ENCODE data around the gene ASAP3.
A peak's percentile ranks its signal among the peaks of the same experiment; 100 is the strongest.

The ASAP3 gene

DNA sequence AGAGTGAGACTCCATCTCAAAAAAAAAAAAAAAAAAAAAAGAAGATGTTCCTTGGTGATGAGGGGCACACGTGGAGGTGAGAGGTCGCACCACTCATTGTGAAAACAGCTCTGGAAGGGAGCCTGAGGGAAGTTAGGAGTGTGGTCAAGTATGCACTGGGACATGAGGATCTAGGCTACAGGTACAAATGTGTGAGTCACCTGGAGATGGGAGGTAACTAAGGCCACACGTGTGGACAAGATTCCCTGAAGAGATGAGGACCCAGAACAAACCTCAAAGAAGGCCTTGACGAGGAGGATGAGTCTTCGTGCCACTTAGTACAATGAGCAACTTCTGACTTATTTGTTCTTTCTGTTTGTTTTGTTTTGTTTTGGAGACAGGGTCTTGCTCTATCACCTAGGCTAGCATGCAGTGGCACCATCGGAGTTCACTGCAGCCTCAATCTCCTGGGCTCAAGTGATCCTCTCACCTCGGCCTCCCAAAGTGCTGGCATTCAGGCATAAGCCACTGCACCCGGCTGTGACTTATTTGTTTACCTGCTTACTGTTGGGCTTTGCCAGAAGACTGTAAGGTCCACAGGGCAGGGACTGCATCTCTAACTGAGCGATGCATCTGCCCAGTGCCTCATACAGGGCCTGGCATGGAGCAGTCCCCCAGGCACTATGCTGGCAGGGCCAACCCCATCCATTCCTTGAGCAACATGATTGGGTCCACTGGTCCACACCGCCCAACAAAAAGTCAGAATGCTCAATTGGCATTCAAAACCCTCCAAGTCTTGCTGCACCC is 6.4 kb downstream of the ASAP3 start:
- DNase-seq (ENCODE audit: low read depth), result no peak

DNA sequence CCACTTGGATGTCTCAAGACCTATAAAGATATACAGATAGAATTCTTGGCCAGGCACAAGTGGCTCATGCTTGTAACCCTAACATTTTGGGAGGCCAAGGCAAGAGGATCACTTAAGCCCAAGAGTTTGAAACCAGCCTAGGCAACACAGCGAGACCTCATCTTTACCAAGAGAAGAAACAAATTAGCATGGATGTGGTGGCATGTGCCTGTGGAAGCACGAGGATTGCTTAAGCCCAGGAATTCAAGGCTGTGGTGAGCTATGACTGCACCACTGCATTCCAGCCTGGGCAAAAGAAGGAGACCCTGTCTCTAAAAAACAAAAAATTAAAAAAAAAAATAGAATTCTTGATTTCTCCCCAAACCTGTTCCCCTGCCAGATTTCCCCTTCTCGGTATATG is 8.3 kb downstream of the ASAP3 start:
- DNase-seq (ENCODE audit: low read depth), result no peak

DNA sequence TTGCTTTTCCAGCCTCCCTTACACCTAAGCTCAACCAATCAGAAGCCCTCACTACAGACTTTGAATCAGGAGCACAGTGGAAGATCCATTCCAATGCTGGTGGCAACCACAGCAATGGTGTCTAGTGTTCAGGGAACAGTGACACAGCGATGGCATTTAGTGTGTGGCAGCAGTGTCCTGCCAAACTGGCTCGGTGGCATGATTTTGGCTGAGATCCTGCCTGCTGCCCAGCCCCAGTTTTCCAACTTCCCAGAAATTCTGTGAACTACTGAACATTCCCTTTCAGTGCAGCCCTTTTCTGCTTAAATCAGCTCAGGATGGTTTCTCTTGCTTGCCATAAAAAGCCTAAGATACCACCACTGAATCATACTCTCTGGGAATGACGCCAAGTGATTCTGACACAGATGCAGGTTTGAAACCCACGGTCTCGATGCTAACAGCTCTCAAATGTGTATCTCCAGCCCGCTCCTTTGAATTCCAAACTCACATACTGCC is 8.8 kb downstream of the ASAP3 start:
- peak; percentile 96 for DNase-seq (ENCODE audit: low read depth)

DNA sequence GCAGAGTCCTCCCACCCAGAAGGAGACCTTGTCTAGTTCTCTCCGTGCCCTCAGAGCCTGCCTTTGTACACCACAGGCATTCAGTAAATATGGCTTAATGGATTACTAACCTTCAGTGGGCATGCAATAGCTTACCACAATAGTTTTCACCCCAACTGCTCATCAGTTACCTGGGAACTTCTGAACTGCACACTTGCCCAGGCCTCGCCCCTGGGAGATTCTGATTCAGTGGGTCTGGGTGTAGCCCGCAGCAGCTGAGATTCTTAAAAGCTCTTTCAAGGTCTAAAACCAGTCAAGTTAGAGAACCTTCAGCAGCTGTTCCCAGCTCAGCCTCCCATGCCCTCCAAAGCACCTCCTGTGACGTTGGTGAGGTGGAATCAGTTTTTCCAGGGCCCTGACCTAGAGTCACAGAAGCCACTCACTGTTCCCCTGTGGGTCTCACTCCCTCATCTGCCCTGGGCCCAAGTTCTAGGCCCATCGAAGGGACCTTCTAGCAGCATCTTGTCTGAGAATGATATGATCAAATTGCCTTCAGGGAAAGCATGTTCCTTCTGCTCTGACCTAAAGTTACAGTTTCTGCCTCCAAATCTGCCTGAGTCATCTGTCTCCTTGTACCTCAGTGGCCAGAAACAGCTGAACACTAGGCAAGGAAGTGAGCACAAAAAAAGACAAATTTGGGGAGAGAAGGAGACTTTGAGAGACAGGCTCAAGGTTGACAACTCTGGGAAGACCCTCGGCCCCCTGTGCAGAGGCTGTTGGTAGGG is 10.8 kb downstream of the ASAP3 start:
- peak; percentile 58 for DNase-seq (ENCODE audit: low read depth)

DNA sequence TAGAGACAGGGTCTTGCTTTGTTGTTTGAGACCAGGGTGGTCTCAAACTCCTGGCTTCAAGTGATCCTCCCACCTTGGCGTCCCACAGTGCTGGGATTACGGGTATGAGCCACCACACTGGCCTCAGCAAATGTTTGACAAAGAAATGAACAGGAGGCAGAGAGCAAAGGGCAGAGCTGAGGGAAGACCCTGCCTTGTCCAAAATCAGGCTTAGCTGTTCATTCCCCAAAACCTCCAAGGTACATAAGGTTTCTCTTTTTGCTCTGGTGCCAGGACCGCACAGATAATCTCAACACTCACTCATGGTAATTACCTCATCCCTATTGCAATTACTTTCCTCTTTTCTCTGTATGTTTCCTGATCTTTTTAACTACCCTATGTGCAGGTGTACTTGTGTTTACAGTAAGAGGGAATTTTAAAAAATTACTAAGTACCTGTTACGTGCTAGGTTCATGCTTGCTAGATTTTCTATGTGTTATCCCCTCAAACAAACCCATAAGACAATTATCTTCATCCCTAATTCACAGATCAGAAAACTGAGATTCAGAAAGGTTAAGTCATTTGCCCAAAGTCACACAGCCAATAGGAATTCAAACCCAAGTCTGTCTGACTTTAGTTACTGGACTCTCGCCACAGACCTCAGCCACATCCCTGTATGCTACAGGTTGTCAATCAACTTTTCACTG is 11.5 kb downstream of the ASAP3 start:
- no peak for DNase-seq (ENCODE audit: low read depth)

DNA sequence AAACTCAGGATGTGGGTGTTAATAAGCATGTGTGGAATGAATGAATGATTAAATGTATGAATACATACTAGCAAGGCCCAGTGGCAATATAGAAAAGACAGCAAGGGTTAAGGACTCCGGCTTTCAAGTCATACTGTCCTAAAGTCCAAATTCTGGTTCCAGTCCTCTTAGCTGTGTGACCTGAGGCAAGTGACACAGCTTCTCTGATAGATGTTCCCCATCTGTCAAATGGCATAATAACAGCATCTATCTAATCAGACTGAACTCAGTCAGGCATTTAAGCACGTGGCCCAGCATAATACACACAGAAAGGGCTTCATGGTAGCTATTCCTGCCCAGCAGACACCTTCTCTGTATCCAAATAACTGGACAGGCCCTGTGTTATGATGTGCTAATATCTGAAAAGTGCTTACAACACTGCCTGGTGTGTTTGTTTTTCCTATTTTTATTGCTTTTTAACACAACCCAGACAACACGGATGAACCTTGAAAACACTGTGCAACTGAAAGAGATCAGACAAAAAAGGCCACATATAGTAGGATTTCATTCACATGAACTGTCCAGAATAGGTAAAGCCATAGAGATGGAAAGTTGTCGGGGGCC is 12.4 kb downstream of the ASAP3 start:
- DNase-seq (ENCODE audit: low read depth), result no peak

DNA sequence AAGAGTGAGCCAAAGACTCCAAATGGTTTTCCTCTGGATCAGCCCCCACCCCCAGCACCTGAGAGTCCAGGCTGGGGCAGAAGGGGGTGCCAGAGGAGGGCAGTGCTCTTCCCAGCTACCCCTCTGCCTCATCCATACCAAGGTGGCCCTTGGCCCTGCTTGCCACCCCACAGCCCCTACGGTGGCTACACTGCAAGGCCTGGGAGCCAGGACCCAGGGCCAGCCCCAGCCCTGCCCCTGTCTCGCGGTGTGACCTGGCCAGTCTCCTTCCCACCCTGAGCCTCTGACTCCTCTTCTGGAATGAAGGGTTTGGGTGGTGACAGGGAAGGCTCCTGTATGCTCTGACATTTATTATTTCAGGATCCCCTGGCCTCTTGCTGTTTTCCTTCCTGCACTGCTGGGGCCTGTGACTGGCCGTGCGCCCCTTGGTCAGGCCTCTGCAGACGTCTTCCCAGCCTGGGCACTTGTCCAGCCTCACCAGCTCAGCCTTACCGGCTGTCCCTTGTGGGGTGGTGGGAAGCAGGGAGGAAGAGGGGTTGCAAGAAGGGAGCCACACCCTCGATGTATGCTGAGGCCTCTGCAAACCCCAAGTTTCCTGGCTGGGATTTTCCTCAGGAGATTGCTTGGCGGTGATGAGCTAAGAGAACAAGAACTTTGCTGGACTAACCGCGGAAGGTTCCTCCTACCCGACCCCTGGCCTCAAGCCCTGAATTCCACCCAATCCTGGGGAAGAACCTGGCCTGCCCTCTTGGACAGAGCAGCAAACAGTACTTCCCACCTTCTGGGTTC is 13.5 kb downstream of the ASAP3 start:
- no peak for DNase-seq (ENCODE audit: low read depth)

DNA sequence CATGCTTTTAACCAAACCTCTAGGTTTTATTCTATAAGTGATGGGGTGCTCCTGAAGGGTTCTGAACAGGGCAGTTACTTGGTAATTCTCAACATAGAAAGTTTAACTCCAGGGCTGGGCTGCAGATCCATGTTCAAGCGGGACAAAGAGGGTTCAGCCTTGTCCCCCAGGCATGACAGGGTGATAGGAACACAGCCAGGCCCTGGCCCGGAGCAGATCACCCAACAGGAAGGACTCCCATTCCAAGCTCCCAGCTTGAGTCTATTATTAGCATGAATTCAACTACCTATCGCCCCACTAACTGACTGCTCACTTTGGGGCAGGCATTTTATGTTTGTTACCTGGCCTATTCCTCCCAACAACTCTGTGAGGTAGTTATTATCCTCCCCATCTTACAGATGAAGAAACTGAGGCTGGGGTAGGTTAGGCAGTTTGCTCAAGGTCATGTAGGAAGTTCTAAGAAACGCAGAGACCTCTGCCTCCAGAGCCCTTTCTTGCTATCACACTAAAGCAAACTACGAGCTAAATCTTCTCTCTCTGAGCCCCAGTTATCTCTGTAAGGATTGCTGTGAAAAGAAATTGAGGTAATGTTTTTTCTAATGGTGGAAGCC is 14.5 kb downstream of the ASAP3 start:
- no peak for DNase-seq (ENCODE audit: low read depth)

DNA sequence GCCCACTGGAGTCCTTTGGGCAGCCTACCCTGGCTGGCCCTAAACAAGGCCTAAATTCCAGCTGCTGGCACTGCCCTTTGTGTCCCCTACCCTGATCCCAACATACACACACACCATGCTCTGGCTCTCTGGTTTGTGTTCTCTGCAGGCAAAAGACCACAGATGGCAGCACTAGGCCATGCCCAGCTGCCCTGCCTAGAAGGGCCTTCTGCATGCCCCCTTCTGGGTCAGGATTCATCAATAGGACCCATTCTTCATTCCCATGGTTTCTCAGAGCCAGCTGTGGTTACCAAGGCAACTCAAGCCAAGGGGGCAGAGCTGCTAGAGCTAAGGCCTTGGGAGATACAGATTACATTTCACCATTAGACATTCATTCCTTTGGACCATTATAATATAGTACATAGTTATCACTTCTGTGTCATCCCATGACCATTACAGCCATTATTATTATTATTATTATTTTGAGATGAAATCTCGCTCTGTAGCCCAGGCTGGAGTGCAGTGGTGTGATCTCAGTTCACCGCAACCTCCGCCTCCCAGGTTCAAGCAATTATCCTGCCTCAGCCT is 17.5 kb downstream of the ASAP3 start:
- DNase-seq (ENCODE audit: low read depth), result no peak

DNA sequence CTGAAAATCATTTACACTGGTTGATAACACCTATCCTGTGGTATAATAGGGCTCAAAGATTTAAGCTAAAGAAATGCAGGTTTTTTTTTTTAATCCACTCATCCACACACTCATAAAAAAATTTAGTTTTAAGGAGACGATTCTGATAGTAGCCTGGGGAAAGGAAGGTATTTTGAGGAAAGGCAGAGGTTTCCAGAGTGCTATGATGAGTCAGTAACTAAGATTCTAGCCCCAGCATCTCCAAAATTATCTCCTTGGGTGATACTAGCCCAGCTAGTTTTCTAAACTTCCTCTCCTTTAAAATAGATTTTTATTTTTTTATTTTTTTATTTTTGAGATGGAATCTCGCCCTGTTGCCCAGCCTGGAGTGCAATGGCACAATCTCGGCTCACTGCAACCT is 20.7 kb downstream of the ASAP3 start:
- DNase-seq (ENCODE audit: low read depth), result peak; percentile 62

DNA sequence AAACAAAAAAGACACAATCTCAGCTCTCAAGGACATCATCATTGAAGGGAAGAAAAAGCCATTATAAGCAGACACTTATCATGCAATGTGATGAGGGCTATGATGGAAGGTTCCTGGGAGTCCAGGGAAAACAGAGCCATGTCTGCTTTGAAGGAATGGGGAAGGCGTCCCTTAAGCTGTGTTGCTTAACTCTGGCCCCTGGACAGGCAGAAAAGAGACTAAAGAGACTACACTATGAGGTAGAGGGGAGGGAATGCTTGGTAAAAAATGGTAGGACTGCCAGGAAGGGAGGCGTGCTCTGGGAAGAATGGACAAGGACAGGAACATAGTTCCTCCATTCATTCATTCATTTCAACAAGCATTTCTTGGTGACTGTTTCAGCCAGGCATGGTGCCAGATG is 21.2 kb downstream of the ASAP3 start:
- no peak for DNase-seq (ENCODE audit: low read depth)

DNA sequence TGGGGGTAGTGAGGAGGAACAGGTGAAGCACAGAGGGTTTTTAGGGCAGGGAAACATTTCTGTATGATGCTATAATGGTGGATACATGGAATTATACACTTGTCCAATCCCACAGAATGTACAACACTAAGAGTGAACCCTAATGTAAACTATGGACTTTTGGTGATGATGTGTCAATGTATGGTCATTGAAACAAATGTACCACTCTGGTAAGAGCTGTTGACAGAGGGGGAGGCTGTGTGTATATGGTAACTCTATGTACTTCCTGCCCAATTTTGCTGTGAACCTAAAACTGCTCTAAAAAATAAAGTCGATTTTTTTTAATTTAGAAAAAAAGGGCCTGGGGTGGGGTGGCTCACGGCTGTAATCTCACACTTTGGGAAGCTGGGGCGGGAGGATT is 22.9 kb downstream of the ASAP3 start:
- DNase-seq (ENCODE audit: low read depth), result no peak

DNA sequence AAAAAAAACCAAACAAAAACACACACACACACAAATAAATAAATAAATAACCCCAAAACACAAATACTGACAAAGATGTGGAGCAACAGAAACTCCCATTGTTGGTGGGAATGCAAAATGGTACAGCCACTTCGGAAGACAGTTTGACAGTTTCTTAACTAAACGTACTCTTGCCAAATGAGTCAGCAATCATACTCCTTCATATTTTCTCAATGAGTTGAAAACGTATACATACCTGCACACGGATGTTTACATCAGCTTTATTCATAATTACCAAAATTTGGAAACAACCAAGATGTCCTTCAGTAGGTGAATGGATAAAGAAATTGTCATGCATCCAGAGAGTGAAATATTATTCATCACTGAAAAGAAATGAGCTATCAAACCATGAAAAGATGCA is 23.5 kb downstream of the ASAP3 start:
- no peak for DNase-seq (ENCODE audit: low read depth)

DNA sequence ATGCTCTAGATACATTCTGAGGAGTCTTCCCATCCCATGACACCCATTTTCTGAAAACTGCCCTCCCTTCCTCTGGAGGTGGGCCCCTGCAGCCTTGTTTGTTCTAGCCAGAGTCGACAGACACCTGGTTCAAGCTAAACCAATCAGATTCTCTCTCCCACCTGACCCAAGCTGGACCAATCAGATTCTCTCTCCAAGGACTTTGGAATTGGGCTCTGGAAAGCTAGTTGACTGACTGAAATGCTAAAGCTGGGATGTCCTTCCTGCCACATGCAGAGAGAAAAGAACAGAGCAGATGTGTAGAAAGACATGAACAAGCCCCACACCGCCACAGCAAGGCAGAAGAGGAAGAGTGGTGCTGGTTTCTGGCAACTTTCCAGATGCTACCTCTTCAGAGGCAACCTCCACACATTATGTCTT is 24.6 kb downstream of the ASAP3 start:
- no peak for DNase-seq (ENCODE audit: low read depth)

DNA sequence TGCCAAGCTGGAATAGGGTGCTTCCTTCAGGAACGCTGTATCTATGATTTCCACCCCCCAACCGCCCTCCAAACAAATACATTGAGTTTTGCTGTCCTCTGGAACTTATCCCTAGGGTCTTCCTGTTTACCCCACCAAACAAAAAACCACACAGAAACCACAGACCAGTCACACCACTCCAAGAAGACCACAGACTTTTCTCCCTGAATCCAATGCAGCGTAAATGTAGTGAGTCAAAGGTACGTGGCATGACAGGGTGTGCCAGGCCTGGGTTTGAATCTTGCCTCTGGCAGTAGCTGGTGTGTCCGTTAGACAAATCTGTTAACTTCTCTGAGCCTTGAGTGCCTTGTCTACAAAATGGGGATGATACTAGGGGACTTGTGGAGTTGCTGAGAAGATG is 27.8 kb downstream of the ASAP3 start:
- peak; percentile 41 for DNase-seq (ENCODE audit: low read depth)

DNA sequence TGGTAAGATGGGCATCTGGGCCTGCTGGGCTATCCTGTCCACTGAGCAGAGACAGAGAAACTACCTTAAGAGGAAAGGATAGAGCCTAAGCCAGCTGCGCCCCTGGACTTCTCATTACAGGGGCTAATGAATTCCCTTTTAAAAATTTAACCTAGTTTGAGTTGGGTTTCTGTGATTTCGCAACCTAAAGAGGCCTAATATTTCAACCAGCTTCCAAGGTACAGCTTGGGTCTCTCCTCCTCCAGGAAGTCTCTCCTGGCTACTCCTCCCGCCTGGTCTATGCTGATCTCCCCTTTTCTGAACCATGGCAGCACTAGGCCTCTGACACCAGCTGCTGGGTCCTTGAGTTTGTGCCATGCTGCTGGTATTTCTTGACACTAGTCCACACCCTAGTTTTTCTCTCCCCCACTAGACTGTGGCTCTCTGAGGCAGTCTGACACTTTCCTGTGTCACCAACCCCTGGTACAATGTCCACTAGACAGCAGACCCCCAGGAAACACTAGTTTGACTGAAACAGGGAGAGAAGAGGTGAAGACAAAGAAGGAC is 30.5 kb downstream of the ASAP3 start:
- no peak for DNase-seq (ENCODE audit: low read depth)

DNA sequence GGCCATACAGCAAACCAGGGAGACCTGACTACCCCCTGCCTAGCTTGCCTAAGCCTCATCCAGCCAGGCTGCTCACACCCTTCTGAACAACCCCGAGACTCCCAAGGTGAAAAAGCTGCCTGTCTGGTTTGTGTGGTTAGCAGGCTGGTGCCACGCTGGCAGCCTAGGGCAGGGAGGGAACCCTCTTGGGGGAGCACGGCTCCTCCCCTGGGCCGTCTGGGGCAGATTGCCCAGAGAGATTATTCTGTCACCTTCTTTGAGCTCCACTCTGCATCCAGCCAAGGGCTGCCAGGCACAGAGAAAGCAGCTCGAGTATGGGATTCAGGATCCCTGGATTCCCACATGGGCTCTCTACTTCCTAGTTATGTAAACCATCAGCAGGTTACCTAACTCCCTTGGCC is 32.0 kb downstream of the ASAP3 start:
- peak; percentile 72 for DNase-seq (ENCODE audit: low read depth)

DNA sequence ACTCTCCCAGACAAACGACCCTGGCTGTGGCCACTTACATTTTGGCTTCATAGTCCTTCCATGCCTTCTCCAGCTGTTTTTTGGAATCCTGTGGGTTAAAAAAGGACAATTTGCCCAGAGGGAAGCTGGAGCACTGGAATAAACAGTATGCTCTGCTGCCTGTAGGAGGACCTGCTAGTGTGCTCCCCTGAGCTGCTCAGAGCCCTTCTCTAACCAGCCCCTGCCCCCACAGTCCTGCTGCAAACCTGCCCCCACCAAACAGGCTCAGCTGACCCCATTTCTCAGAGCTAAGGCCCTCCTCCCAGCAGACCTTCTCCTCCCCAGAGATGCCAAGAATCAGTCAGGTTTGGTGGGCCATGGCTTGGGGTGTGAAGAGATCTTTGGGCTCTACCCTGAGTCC is 32.5 kb downstream of the ASAP3 start:
- peak; percentile 15 for DNase-seq (ENCODE audit: low read depth)

DNA sequence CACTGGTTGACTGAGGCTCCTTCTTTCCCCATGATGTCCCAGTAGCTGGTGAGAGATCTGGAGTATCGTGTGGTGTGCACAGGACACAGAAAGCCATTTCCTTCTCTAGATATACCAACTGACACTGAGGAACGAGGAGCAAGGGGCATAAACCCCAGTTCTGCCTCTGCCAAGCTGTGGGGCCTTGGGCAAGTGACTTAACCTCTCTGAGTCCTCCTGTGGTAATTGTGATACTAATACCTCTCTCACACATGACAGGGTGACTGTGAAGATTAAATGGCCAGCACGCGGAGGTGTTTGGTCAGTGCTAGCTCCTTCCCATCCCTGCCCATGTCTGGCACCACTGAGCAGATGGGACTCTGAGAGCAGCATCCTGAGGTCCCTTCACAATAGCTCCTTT is 33.1 kb downstream of the ASAP3 start:
- DNase-seq (ENCODE audit: low read depth), result no peak

DNA sequence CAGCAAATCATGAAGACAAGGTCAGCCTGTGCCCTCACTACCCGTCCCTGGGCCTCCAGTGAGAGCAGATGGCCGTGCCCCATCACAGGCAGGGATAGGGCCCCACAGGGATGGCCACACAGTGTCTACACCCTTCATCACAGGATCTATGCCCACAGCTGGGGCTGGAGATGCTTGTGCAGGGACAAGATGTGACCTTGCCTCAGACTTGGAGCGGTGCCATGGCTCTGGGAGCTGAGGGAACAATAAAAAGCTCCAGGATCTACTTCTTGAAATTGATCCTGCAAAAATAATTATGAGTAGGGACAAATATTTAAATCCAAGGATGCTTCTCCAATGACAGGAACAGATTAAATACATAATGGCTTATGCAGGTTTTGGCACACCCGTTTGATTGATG is 34.0 kb downstream of the ASAP3 start:
- peak; percentile 9 for DNase-seq (ENCODE audit: low read depth)

DNA sequence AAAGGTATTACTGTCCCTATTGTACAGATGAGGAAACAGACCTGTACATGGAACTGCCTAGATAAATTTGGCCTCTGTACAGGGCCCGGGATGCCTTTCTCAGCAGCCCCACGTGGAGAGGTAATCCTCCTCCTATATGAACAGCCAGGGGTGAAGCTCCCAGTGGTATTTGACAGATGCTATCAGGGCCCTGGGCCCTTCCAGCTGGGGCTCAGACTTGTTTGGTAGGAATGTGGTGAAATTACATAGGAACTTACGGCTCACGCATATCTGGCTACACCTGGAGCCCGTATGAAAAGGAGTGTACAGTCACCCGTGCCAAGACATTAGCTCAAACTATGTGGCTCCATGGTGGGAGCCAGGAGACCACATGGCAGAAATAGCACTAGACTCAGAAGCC is 34.7 kb downstream of the ASAP3 start:
- DNase-seq (ENCODE audit: low read depth), result no peak

Data from EH (cell line).